ENCODE results near the gene RPS19BP1.

RPS19BP1 gene

GRCh38 chr22:39532215-39533073 lies at the start of gene RPS19BP1:
TSS of gene RPS19BP1 (minus strand) at chr22:39532748. CDS start at chr22:39532738, 10 bp downstream.
- peaks cover 12% of the 10 kb centered on the region for H3K36me3 Mint-ChIP-seq
- DNase-seq (ENCODE audit: low spot score in 2 of 2) = peak; percentile 89 to 98
- peak within 1 kb of the TSS; percentile 94 for H3K4me3 Mint-ChIP-seq
- H3K4me1 Mint-ChIP-seq = peaks cover 37% of the 10 kb centered on the region
- ATAC-seq (ENCODE audit: low read depth) = peak; percentile 75
- H3K9me3 Mint-ChIP-seq = no peaks in the 10 kb centered on the region
- H3K27ac Mint-ChIP-seq = peak within 1 kb of the TSS; percentile 97
- H3K27me3 Mint-ChIP-seq = no peaks in the 10 kb centered on the region

DNA sequence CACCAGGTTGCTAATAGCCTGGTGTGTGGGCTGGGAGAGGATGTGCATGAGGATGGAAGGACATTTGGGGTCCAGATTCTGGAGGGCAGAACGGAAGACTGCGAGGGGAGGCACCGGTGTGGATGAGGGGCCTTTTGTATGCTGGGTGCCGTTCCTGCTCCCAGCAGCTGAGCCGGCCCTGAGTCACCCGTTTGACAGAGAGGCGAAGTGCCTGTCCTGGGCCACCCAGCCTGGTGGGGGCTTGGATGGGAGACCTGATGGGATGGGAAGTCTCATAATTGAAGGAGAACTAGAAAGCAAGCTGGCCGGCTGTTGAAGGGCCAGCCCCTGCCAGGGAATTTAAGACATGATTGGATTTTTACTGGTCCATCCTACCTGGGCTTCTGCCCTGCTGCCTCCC lies 48.8 kb upstream of the RPS19BP1 start:
- DNase-seq (ENCODE audit: low spot score in 2 of 2) = no peak
- Mint-ChIP-seq H3K4me1 (peaks cover 12% of the 10 kb centered on the region), H3K36me3 (peaks cover 6% of the 10 kb centered on the region), H3K4me3 (no peak overlapping the region), H3K27me3 (peaks cover 32% of the 10 kb centered on the region), H3K27ac (no peak overlapping the region), H3K9me3 (peaks cover 10% of the 10 kb centered on the region)
- ATAC-seq (ENCODE audit: low read depth) = no peak

- no peak for ATAC-seq (ENCODE audit: low read depth)
- Mint-ChIP-seq H3K27me3 (peaks cover 32% of the 10 kb centered on the region), H3K4me3 (no peak overlapping the region), H3K36me3 (peaks cover 6% of the 10 kb centered on the region), H3K27ac (no peak overlapping the region), H3K4me1 (peaks cover 12% of the 10 kb centered on the region), H3K9me3 (peaks cover 10% of the 10 kb centered on the region)
- no peak for DNase-seq (ENCODE audit: low spot score in 2 of 2)
These were observed 48.2 kb upstream of the RPS19BP1 start for GRCh38 chr22:39580795-39581194.

GRCh38 chr22:39580006-39580441 lies 47.5 kb upstream of the RPS19BP1 start:
- Mint-ChIP-seq H3K4me1 (peaks cover 12% of the 10 kb centered on the region), H3K36me3 (peaks cover 6% of the 10 kb centered on the region), H3K9me3 (peaks cover 10% of the 10 kb centered on the region), H3K27me3 (peaks cover 32% of the 10 kb centered on the region), H3K27ac (no peak overlapping the region), H3K4me3 (no peak overlapping the region)
- ATAC-seq (ENCODE audit: low read depth) (no peak), DNase-seq (ENCODE audit: low spot score in 2 of 2) (no peak)

DNA sequence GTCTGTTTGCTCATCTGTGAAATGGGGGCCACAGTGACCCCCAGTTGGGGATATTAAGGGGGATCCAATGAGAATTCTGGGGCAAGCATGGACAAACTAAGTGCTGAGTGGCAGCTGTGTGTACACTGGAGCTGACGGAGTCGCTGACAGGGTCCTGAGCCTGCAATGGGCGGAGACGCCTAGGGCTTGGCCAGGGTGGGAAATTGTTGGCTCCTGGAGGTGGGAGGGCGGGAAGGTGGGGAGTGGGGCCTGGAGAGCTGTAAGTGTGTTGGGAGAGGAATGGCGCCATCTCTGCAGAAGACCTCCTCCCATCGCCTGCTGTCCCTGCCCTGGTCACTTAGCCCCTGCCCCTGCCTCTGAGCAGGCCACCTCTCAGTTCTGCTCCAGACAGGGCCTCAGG lies 45.4 kb upstream of the RPS19BP1 start:
- DNase-seq (ENCODE audit: low spot score in 2 of 2) (no peak), ATAC-seq (ENCODE audit: low read depth) (no peak)
- no peaks in the 10 kb centered on the region for H3K36me3 Mint-ChIP-seq
- H3K4me3 Mint-ChIP-seq = no peak overlapping the region
- H3K9me3 Mint-ChIP-seq = peaks cover 3% of the 10 kb centered on the region
- H3K27me3 Mint-ChIP-seq = peaks cover 22% of the 10 kb centered on the region
- H3K27ac Mint-ChIP-seq = no peak overlapping the region
- H3K4me1 Mint-ChIP-seq = peaks cover 12% of the 10 kb centered on the region

DNA sequence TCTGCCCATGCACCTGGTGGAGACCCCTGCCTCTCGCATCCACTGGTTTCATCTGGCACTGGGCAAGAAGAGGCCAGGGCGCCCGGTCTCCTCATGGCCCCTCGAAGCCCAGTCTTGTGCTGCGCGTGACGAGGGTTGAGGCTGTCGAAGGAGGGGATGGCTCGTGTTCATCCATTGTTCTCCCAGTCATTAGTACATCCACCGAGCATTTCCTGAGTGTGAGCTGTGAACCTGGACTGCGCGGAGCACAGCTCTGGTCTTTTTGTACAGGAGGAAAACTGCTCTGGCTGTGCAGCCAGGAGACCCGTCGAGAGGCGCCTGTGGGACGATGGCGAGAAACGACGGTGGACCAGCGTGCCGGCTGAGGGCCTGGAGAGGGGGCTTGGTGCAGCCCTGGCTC lies 44.8 kb upstream of the RPS19BP1 start:
- H3K36me3 Mint-ChIP-seq = no peaks in the 10 kb centered on the region
- H3K4me3 Mint-ChIP-seq = no peak overlapping the region
- no peak overlapping the region for H3K27ac Mint-ChIP-seq
- peaks cover 12% of the 10 kb centered on the region for H3K4me1 Mint-ChIP-seq
- DNase-seq (ENCODE audit: low spot score in 2 of 2) (no peak), ATAC-seq (ENCODE audit: low read depth) (no peak)
- H3K9me3 Mint-ChIP-seq = no peaks in the 10 kb centered on the region
- H3K27me3 Mint-ChIP-seq = peaks cover 19% of the 10 kb centered on the region

DNA sequence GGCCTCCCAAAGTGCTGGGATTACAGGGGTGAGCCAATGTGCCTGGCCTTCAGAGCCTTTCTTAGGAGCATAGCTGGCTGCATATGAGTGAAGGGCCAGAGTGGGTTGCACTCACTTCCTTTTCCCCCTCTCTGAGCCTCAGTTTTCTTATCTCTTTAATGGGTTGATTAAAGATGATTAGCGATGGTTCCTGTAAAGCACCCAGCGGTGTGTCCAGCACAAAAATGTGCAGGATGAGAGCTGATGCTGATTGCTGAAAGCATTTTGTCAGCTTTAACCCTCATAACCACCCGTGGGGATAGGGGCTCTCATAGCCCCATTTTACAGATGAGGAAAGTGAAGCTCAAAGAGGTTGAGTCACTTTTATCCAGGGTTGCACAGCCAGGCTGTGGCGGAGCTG lies 43.5 kb upstream of the RPS19BP1 start:
- Mint-ChIP-seq H3K27me3 (peaks cover 21% of the 10 kb centered on the region), H3K9me3 (no peaks in the 10 kb centered on the region)

GRCh38 chr22:39575552-39575825 lies 42.9 kb upstream of the RPS19BP1 start:
- DNase-seq (ENCODE audit: low spot score in 2 of 2) = no peak
- ATAC-seq (ENCODE audit: low read depth) = no peak
- Mint-ChIP-seq H3K4me1 (peaks cover 12% of the 10 kb centered on the region), H3K4me3 (no peak overlapping the region), H3K27me3 (peaks cover 18% of the 10 kb centered on the region), H3K9me3 (no peaks in the 10 kb centered on the region), H3K27ac (no peak overlapping the region), H3K36me3 (no peaks in the 10 kb centered on the region)

More for the DNA sequence above, 43.5 kb upstream of the RPS19BP1 start:
- no peak overlapping the region for H3K4me3 Mint-ChIP-seq
- H3K36me3 Mint-ChIP-seq = no peaks in the 10 kb centered on the region
- ATAC-seq (ENCODE audit: low read depth) (no peak), DNase-seq (ENCODE audit: low spot score in 2 of 2) (no peak)
- H3K4me1 Mint-ChIP-seq = peaks cover 12% of the 10 kb centered on the region
- H3K27ac Mint-ChIP-seq = no peak overlapping the region

DNA sequence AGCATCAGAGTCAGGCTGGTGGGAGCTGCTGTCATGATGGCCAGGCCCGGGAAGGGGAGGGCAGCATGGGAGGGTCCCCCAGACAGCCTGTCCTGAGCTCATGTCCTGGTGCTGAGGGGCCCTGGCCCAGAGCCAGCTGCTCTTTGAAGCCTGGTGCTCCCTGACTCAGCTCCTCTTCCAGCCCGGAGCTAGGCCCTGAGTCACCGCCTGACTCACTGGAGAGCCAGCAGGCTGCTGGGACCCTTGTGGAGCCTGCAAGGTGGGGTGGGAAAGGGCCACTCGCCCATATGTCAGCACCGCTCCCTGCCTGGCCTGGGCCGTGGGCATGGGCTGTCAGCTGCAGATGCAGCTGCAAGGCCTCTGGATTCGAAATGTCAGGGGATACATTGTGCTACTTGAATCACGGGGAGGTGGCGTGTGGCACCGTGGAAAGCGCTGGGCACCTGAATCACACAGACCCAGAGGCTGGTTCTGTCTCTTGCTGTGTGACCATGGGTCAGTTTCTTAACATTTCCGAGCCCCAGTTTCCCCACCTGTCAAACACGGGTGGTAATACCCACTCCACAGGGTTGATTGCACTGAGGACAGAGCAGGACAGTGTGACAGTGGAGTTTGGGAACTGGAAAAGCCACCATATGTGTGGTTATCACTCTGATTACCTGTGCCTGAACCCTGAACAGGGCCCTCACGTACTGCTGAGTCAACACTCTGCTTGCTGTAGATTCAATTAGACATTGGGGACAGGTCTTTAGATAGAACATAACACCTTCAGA lies 42.4 kb upstream of the RPS19BP1 start:
- Mint-ChIP-seq H3K4me1 (peaks cover 12% of the 10 kb centered on the region), H3K36me3 (no peaks in the 10 kb centered on the region), H3K4me3 (no peak overlapping the region), H3K9me3 (no peaks in the 10 kb centered on the region), H3K27ac (no peak overlapping the region), H3K27me3 (peaks cover 18% of the 10 kb centered on the region)
- no peak for DNase-seq (ENCODE audit: low spot score in 2 of 2)
- no peak for ATAC-seq (ENCODE audit: low read depth)

GRCh38 chr22:39571538-39571937 lies 39.0 kb upstream of the RPS19BP1 start:
- H3K27ac Mint-ChIP-seq = no peak overlapping the region
- peaks cover 13% of the 10 kb centered on the region for H3K4me1 Mint-ChIP-seq
- H3K36me3 Mint-ChIP-seq = no peaks in the 10 kb centered on the region
- H3K9me3 Mint-ChIP-seq = no peaks in the 10 kb centered on the region
- no peak overlapping the region for H3K4me3 Mint-ChIP-seq
- ATAC-seq (ENCODE audit: low read depth) (no peak), DNase-seq (ENCODE audit: low spot score in 2 of 2) (no peak)
- H3K27me3 Mint-ChIP-seq = peaks cover 9% of the 10 kb centered on the region

DNA sequence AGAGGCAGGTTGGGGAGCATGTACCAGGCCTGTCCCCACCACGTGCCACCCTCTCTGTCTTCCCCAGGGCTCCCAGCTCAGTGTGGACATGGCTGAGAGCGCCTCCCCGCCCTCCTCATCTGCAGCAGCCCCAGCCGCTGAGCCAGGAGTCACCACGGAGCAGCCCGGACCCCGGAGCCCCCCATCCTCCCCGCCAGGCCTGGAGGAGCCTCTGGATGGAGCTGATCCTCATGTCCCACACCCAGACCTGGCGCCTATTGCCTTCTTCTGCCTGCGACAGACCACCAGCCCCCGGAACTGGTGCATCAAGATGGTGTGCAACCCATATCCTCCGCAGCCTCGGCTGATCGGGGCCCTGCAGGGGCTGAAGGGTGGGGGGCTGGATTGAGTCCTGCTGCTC lies 38.1 kb upstream of the RPS19BP1 start, which contains the start of gene CACNA1I:
Gene CACNA1I (plus strand): TSS at position 89 of the 400 bp plus-strand sequence. CDS start 0 bp downstream, at position 89.
- no peak within 1 kb of the TSS for H3K27ac Mint-ChIP-seq

GRCh38 chr22:39570226-39570625 lies 37.7 kb upstream of the RPS19BP1 start:
- DNase-seq (ENCODE audit: low spot score in 2 of 2) (no peak), ATAC-seq (ENCODE audit: low read depth) (no peak)
- no peak overlapping the region for H3K27ac Mint-ChIP-seq

More for the DNA sequence above, 38.1 kb upstream of the RPS19BP1 start, which contains the start of gene CACNA1I:
- Mint-ChIP-seq H3K4me1 (peaks cover 13% of the 10 kb centered on the region), H3K36me3 (peaks cover 2% of the 10 kb centered on the region), H3K4me3 (no peak within 1 kb of the TSS), H3K27me3 (peaks cover 11% of the 10 kb centered on the region), H3K9me3 (peaks cover 4% of the 10 kb centered on the region)
- no peak for DNase-seq (ENCODE audit: low spot score in 2 of 2)
- ATAC-seq (ENCODE audit: low read depth) = no peak

GRCh38 chr22:39569066-39569465 lies 36.5 kb upstream of the RPS19BP1 start:
- Mint-ChIP-seq H3K9me3 (peaks cover 8% of the 10 kb centered on the region), H3K27ac (no peak overlapping the region), H3K27me3 (peaks cover 16% of the 10 kb centered on the region), H3K4me3 (no peak overlapping the region), H3K36me3 (peaks cover 6% of the 10 kb centered on the region), H3K4me1 (peaks cover 17% of the 10 kb centered on the region)
- DNase-seq (ENCODE audit: low spot score in 2 of 2) (no peak), ATAC-seq (ENCODE audit: low read depth) (no peak)

More at GRCh38 chr22:39570226-39570625, 37.7 kb upstream of the RPS19BP1 start:
- peaks cover 8% of the 10 kb centered on the region for H3K9me3 Mint-ChIP-seq
- no peak overlapping the region for H3K4me3 Mint-ChIP-seq
- H3K27me3 Mint-ChIP-seq = peaks cover 16% of the 10 kb centered on the region
- H3K4me1 Mint-ChIP-seq = peaks cover 17% of the 10 kb centered on the region
- peaks cover 6% of the 10 kb centered on the region for H3K36me3 Mint-ChIP-seq

GRCh38 chr22:39568278-39568981 lies 35.9 kb upstream of the RPS19BP1 start:
- ATAC-seq (ENCODE audit: low read depth) (no peak), DNase-seq (ENCODE audit: low spot score in 2 of 2) (no peak)
- Mint-ChIP-seq H3K9me3 (peaks cover 8% of the 10 kb centered on the region), H3K4me3 (peak overlapping the region; percentile 24), H3K27me3 (peaks cover 14% of the 10 kb centered on the region), H3K36me3 (peaks cover 6% of the 10 kb centered on the region), H3K27ac (no peak overlapping the region), H3K4me1 (peaks cover 17% of the 10 kb centered on the region)

Measured in memory B cell (primary cell).